ENCODE data around the gene DENND2D.
"Not testable (repeated sequence)": the region's sequence is repeated elsewhere in the genome, so short reads cannot be mapped to it uniquely, and the experiment has no call there.

Gene DENND2D

DNA sequence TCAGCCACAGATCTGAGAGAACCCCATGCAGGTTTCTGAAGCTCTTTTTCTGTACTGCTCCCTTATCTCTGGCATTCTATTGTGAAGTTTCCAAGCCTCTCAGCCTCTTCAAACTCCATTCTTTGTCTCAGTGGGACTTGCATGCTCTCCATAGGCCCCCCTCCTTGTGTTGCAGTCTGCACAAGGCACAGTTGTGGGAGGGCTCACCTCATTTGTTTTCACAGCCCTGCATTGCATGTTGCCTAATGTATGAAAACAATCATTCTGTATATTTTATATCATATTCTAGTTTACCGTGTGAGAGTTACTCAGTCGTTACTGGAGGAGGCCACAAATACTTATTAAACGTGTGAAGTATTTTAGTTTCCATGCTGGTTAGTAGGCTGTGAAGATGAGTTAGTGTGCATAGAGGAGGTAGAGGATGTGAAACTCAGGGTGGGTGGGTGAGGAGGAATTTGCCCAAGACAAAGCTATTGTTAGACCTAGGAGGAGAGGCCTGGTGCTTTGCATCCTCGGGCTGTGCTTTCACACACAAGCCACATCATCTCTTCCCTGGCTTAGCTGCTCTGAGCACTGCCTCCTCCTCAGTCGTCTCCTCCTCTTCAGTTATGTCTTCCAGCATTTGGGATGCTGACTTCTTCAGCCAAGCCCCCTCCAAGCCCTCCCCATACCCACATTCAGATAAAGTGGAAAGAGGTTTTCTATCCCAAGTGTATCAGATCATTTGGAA lies 19.3 kb upstream of the DENND2D start:
- TF ChIP-seq, protein P1, sequence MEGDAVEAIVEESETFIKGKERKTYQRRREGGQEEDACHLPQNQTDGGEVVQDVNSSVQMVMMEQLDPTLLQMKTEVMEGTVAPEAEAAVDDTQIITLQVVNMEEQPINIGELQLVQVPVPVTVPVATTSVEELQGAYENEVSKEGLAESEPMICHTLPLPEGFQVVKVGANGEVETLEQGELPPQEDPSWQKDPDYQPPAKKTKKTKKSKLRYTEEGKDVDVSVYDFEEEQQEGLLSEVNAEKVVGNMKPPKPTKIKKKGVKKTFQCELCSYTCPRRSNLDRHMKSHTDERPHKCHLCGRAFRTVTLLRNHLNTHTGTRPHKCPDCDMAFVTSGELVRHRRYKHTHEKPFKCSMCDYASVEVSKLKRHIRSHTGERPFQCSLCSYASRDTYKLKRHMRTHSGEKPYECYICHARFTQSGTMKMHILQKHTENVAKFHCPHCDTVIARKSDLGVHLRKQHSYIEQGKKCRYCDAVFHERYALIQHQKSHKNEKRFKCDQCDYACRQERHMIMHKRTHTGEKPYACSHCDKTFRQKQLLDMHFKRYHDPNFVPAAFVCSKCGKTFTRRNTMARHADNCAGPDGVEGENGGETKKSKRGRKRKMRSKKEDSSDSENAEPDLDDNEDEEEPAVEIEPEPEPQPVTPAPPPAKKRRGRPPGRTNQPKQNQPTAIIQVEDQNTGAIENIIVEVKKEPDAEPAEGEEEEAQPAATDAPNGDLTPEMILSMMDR (IDR thresholded peaks at IDR 0.05; ENCODE audit: insufficient read depth, low read length, missing control alignments) = no peak
- DNase-seq (ENCODE audit: low read depth, low spot score) = no peak
- no peak overlapping the region for H3K4me3 ChIP-seq (ENCODE audit: low read depth, low read length)
- CTCF ChIA-PET = interaction anchor here (0.9 to 8.2 kb wide), 5 partner anchors 9 to 181 kb away, joined by 3 to 117 read pairs (median 13); partner anchors contain the start of gene CHI3L2
- POLR2A ChIA-PET = no interaction called here

DNA sequence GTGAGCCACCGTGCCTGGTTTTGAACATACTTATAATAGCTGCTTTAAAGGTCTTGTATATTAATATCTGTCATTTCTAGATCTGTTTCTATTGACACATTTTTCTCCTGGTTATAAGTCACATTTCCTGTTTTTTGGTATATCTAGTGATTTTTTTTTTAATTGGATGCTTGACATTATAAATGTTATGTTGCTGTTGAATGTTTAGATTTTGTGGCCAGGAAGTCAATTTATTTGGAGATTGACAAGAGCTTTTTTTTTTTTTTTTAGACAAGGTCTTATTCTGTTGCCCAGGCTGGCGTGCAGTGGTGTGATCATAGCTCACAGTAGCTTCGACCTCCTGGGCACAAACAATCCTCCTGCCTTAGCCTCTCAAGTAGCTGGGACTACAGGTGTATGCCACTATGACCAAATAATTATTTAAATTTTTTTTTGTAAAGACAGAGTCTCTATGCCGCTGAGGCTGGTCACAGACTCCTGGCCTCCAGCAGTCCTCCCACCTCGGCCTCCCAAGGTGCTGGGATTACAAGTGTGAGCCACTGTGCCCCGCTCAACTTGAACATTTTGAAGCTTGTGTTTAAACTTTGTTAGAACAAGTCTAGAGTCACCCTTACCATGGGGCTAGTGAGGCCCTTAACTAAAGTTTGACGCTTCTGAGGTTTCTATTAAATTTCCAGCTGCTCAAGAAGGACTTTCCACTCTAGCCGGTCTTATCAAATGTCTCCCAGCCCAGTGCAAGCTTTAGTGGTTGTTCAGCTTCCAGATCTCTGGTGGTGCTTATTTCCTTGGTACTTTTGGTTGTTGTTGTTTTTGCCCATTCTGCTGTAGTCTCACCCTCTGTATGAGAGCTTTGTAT lies 18.5 kb upstream of the DENND2D start:
- ChIA-PET CTCF (interaction anchor here (0.8 to 8.2 kb wide), 7 partner anchors 9 to 185 kb away, joined by 3 to 117 read pairs (median 6); partner anchors contain the start of gene CHI3L2), POLR2A (no interaction called here)
- TF ChIP-seq, protein P1 (IDR thresholded peaks at IDR 0.05; ENCODE audit: insufficient read depth, low read length, missing control alignments) = no peak
- no peak overlapping the region for H3K4me3 ChIP-seq (ENCODE audit: low read depth, low read length)
- no peak for DNase-seq (ENCODE audit: low read depth, low spot score)

DNA sequence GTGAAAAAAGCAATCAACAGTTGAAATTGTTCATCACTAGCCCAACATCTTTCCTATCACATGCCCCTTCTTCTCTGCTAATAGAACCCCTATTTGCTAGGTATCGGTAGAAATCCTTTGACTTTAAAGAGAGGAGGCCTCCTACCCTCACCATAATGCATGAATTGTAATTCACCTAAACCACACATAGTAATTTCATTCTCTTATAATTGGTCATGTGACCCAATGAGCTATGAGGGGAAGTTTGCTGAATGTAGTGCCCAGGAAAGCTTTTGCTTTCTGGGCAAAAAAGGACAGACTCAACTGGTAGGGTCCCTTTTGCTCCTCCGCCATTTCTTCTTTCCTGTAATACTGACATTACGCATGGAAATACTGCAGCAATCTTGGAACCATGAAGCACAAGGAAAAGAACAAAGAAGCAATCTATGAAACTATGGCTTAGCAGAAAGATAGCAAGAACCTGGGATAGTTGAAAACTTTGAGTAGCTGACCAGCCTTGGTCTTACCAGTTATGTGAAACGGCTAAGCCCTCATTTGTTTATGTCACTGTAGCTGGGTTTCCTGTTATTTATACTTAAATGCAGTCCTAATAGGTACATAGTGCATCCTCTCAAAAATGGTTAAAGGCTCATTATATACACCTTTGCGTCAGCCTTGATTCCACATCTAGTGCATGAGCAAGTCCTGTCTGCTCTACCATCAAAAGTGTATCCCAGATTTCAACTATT lies 16.9 kb upstream of the DENND2D start:
- TF ChIP-seq, protein P1 (IDR thresholded peaks at IDR 0.05; ENCODE audit: insufficient read depth, low read length, missing control alignments) = no peak
- ChIA-PET POLR2A (no interaction called here), CTCF (interaction anchor here (2.0 to 8.2 kb wide), 3 partner anchors 11 to 187 kb away, joined by 6 to 106 read pairs (median 13); partner anchors contain the start of gene CHI3L2)
- no peak overlapping the region for H3K4me3 ChIP-seq (ENCODE audit: low read depth, low read length)
- no peak for DNase-seq (ENCODE audit: low read depth, low spot score)

DNA sequence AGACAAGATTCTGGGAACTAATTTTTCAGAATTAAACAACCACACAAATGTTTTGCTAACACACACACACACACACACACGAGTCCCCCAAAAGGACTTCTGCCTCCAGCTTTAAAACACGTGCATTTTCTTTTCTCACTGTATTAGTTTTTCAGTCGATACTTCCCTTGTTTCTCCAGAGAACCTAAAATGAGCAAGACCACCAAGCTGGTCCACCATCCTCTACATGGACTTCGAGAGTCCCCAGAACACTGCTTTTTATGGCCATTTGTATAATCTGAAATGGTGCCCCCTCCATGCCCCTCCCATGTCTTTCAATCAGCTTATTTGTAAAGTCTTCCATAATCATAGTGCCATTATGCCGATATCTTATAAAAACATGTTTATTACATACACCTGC lies 16.3 kb upstream of the DENND2D start:
- DNase-seq (ENCODE audit: low read depth, low spot score) = no peak
- TF ChIP-seq, protein P1 (IDR thresholded peaks at IDR 0.05; ENCODE audit: insufficient read depth, low read length, missing control alignments) = no peak
- ChIA-PET CTCF (interaction anchor here (2.0 to 8.2 kb wide), 2 partner anchors 115 to 187 kb away, joined by 6 to 106 read pairs; no protein-coding TSS in a partner anchor), POLR2A (no interaction called here)
- no peak overlapping the region for H3K4me3 ChIP-seq (ENCODE audit: low read depth, low read length)

DNA sequence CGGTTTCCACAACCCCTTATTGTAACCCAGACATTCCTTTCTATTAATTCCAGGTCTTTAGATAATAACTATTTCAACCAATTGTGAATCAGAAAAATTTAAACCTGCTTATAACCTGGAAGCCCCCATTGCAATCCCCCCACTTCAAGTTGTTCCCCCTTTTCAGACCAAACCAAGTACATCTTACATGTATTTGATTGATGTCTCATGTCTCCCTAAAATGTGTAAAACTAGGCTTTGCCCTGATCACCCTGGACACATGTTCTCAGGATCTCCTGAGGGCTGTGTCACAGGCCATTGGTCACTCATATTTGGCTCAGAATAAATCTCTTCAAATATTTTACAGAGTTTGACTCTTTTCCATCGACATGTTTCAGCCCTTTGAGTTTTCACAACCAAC lies 14.8 kb upstream of the DENND2D start:
- DNase-seq (ENCODE audit: low read depth, low spot score); POLR2A ChIA-PET; H3K4me3 ChIP-seq (ENCODE audit: low read depth, low read length): not testable (repeated sequence)
- CTCF ChIA-PET = interaction anchor here (0.9 to 2.3 kb wide), 6 partner anchors 8 to 185 kb away, joined by 3 to 17 read pairs (median 4); no protein-coding TSS in a partner anchor

DNA sequence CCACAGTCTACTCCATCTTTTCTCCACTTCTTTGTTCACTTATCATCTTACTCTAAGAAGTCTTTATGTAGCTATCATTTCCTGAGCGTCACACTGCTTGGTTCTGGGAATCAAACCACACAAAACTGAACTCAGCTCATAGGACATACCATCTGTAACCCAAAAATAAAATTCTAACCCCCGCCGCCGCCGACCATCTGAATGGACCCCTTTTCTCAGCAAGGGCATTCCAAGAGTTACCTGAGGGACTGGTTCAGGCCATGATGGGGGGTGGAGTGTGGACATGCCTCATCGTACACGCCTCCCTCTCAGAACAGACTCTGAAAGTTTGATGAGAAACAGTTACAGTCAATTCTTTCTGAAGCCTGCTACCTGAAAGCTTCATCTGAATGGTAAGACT lies 14.4 kb upstream of the DENND2D start:
- TF ChIP-seq, protein P1 (IDR thresholded peaks at IDR 0.05; ENCODE audit: insufficient read depth, low read length, missing control alignments) = no peak
- ChIA-PET POLR2A (no interaction called here), CTCF (interaction anchor here (0.9 to 2.3 kb wide), 6 partner anchors 8 to 186 kb away, joined by 3 to 17 read pairs (median 4); no protein-coding TSS in a partner anchor)
- no peak for DNase-seq (ENCODE audit: low read depth, low spot score)
- H3K4me3 ChIP-seq (ENCODE audit: low read depth, low read length) = no peak overlapping the region

All from AG04449 (cell line).